Measurements from ENCODE around the gene RAMP3. TPM values are rescaled to one million over a fixed set of nuclear protein-coding genes. Genes with fewer than 3 reads are reported as not detected.

Gene RAMP3
- total RNA-seq, 1 donor from 2014 or later = 586 TPM

DNA sequence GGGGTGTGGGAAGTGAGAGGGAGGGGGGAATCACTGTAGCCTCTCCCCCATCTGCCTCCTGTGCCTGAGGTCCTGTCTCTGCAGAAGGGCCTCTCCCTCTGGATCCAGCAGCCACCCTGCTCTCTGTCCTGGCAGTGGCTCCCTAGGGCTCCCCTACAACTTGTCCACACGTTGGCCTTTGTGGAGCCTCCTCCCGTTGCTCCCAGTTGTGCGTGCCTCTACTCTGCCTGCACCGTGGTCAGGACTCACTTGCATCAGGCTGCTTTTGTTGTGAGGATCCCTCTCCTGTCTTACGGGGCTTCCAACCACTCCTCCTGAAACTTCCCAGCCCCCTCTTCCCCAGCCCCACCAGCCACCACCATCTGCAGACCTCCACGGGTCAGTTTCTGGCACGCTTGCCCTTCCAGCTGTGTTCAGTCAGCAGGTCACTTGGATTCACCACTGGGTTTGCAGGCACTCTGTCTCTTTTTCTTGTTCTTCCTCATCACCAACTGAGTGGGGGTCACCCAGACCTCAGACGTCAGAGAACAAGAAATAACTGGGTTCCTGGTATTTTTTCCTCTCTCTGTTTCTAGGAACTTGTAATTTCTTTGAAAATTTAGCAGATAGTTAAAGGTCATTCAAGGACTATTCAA, 62.3 kb downstream of the RAMP3 start:
- intact Hi-C loops (cut with DNase I) = no loop called here

DNA sequence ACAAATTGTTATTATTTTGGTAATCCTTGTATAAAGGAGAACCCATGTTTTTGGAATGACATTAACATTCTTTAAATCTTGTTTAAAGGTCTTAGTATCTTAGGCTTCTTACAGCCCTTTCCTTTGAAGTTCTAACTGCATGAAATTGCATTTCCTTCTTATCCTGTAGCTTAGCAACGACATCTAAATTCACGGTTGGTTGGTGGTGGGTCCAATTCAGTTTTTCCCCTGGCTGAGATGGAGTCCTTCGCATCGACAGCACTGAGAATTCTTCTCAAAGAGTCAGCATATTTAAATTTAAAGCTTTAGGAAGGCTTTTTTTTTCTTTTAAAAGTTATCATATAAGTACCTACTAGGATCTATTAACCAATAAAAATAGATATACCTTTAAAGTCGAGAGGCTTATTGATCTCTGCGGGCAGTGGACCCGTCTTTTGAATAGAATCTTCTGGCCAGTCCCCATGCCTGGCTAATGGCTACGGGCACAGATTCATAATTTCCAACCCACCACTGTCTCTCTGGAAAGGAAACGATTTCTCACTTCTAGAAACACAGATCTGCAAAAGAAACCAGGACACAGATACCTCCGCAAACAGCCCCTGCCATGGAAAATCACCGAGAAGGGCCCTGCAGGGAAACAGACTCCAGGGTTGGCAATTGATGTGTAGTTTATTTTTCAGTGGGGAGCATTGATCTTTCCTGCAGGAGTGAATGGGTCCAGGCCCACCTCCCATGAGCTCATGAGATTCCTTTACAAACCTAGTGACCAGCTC, 63.4 kb downstream of the RAMP3 start:
- H3K4me3 ChIP-seq = no peak overlapping the region
- H3K27me3 ChIP-seq = no peaks in the 10 kb centered on the region
- H3K9me3 ChIP-seq = no peaks in the 10 kb centered on the region
- no peaks in the 10 kb centered on the region for H3K4me1 ChIP-seq
- DNase-seq (ENCODE audit: low spot score in 2 of 2) = no peak
- TF ChIP-seq, protein P1, sequence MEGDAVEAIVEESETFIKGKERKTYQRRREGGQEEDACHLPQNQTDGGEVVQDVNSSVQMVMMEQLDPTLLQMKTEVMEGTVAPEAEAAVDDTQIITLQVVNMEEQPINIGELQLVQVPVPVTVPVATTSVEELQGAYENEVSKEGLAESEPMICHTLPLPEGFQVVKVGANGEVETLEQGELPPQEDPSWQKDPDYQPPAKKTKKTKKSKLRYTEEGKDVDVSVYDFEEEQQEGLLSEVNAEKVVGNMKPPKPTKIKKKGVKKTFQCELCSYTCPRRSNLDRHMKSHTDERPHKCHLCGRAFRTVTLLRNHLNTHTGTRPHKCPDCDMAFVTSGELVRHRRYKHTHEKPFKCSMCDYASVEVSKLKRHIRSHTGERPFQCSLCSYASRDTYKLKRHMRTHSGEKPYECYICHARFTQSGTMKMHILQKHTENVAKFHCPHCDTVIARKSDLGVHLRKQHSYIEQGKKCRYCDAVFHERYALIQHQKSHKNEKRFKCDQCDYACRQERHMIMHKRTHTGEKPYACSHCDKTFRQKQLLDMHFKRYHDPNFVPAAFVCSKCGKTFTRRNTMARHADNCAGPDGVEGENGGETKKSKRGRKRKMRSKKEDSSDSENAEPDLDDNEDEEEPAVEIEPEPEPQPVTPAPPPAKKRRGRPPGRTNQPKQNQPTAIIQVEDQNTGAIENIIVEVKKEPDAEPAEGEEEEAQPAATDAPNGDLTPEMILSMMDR (IDR thresholded peaks at IDR 0.05) = no peak
- H3K36me3 ChIP-seq = no peaks in the 10 kb centered on the region
- H3K27ac ChIP-seq = no peak overlapping the region
- intact Hi-C loops (cut with DNase I) = no loop called here

More for the DNA sequence above, 62.3 kb downstream of the RAMP3 start:
- no peak overlapping the region for H3K27ac ChIP-seq
- no peak for DNase-seq (ENCODE audit: low spot score in 2 of 2)
- no peak overlapping the region for H3K4me3 ChIP-seq
- H3K4me1 ChIP-seq = no peaks in the 10 kb centered on the region
- TF ChIP-seq, protein P1 (IDR thresholded peaks at IDR 0.05) = no peak
- H3K9me3 ChIP-seq = no peaks in the 10 kb centered on the region
- no peaks in the 10 kb centered on the region for H3K36me3 ChIP-seq
- H3K27me3 ChIP-seq = no peaks in the 10 kb centered on the region

DNA sequence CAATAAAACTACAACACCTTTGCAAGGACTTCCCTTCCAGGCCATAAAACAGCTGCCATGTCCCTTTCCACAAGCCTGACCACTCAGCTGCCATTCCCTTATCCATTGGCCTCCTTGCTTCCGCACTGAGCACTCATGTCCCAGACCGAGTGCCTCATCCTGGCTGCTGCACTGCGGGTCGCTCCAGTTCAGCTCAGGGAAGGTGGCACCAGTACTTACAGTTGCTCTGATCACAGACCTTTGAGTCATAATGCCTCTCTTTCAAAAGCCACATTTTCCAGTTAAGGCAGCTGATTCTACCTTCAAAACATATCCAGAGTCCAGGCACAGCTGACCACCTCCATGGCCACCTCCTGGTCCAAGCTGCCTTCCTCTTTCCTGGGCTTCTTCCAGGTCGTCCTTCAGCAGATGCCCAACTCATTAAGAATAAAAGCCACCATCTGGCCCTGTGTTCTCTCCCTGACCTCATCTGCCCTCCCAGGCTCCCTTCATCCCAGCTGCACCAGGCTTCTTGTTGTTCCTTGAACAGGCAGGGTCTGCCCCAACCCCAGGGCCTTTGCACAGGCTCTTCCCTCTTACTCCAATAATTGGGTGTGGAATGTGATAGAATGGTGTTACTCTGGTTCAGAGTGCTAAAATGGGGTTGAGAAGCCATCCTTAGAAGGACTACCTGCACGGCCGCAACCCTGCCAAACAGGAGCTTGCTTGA, 64.5 kb downstream of the RAMP3 start:
- H3K9me3 ChIP-seq = no peaks in the 10 kb centered on the region
- intact Hi-C loops (cut with DNase I) = no loop called here
- no peaks in the 10 kb centered on the region for H3K36me3 ChIP-seq

GRCh38 chr7:45223078-45223477, 65.5 kb downstream of the RAMP3 start:
- DNase-seq (ENCODE audit: low spot score in 2 of 2) = no peak
- no peaks in the 10 kb centered on the region for H3K9me3 ChIP-seq
- TF ChIP-seq, protein P1 (IDR thresholded peaks at IDR 0.05) = no peak
- H3K36me3 ChIP-seq = no peaks in the 10 kb centered on the region
- H3K27ac ChIP-seq = no peak overlapping the region
- H3K4me3 ChIP-seq = no peak overlapping the region
- no peaks in the 10 kb centered on the region for H3K4me1 ChIP-seq
- intact Hi-C loops (cut with DNase I) = no loop called here
- H3K27me3 ChIP-seq = no peaks in the 10 kb centered on the region

More for the DNA sequence above, 64.5 kb downstream of the RAMP3 start:
- TF ChIP-seq, protein P1 (IDR thresholded peaks at IDR 0.05) = no peak
- Histone ChIP-seq H3K27me3 (no peaks in the 10 kb centered on the region), H3K27ac (no peak overlapping the region), H3K4me1 (no peaks in the 10 kb centered on the region), H3K4me3 (no peak overlapping the region)
- no peak for DNase-seq (ENCODE audit: low spot score in 2 of 2)

DNA sequence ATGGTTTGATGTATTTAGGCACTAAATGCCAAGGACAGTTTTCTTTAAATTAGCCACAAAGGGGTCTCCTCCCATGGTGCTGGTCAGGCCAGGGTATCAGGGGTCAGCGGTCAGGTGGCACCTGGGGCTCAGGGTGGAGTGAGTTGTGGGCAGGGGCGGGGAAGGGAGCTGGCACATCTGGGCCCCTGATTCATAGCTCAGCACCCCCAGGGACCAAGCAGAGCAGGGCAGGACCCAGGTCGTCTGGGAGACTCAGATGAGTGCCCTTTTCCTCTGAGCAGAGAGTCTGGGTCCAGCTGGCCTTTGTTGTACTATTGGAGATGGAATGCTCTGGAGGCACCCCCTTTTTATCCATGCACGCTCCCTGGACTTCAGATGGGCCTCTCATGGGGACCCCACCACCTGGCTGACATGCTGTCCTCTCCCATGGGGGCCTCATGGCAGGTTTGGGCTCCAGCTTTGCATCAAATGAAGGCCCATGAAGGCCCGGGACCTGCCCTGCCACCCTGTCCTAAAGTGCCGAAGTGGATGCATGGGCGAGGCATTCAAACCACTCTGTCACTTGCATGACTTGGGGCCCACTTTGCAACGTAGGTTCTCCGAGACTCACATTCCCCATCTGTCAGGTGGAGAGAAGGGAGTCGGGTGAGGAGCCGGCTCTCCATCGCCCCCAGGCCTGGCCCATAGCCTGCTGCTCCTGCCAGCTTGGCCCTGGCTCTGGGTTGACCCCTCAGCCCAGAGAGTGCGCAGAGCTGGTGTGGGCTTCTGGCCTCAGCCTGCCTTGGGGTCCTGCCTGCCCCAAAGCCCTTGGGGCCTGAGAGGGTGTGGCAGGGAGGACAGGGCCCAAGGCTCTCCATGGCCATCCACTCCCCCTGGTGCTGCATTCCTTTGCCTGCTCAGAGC, 66.4 kb downstream of the RAMP3 start:
- Histone ChIP-seq H3K36me3 (no peaks in the 10 kb centered on the region), H3K9me3 (no peaks in the 10 kb centered on the region), H3K27me3 (no peaks in the 10 kb centered on the region), H3K27ac (no peak overlapping the region), H3K4me3 (no peak overlapping the region), H3K4me1 (no peaks in the 10 kb centered on the region)
- intact Hi-C loops (cut with DNase I) = no loop called here
- TF ChIP-seq, protein P1 (IDR thresholded peaks at IDR 0.05) = no peak
- DNase-seq (ENCODE audit: low spot score in 2 of 2) = no peak

Data from ascending aorta (tissue), 2 donors.